Esophagus squamous epithelium (tissue), 4 donors: Measurements from ENCODE around the gene TAB2.

Source experiments
- CTCF ChIP-seq, 6 experiments: fragments of 450-650 bp in 4 of 6; fragments of 200-600 bp in 2 of 6; sonication (generic) in 2 of 6; IDR thresholded peaks; one replicate each; pipeline ENCODE4 v1.5.1; 2016 to 2019; ENCODE audit warnings: antibody characterized with exemption in 6 of 6, mild to moderate bottlenecking in 4 of 6, moderate library complexity in 4 of 6
- POLR2A ChIP-seq, 4 donors: fragments of 450-650 bp; IDR thresholded peaks; one replicate each; pipeline ENCODE4 v1.6.1; 2017; ENCODE audit warnings: antibody characterized with exemption in 4 of 4, mild to moderate bottlenecking in 4 of 4, moderate library complexity in 3 of 4

GRCh38 chr6:149384464-149384863 is 67.0 kb downstream of the TAB2 start:
- TF ChIP-seq CTCF (IDR thresholded peaks at IDR 0.05): no peak
- no peak for TF ChIP-seq POLR2A (IDR thresholded peaks at IDR 0.05)
